NB4 (cell line): ENCODE measurements around the gene EXOC4.

Experiments used
- DNase-seq: peaks from one replicate; pipeline ENCODE4 v3.0.0; 2010; ENCODE audit warnings: low read depth
- H3K4me3 ChIP-seq: one replicate; pipeline ENCODE4 v1.5.1; 2011; ENCODE audit warnings: mild to moderate bottlenecking, low read depth, low read length, moderate library complexity
- MYC ChIP-seq: IDR thresholded peaks from 2 replicates; pipeline ENCODE4 v1.6.1; 2011; ENCODE audit warnings: low read depth, low read length
- POLR2A ChIP-seq: IDR thresholded peaks from 2 replicates; pipeline ENCODE4 v1.6.1; 2011; ENCODE audit warnings: mild to moderate bottlenecking; ENCODE audit not compliant: insufficient read length; ENCODE audit errors: extremely low read depth
- TF ChIP-seq, protein P1 (sequence below): IDR thresholded peaks from one replicate; pipeline ENCODE4 v1.5.1; 2012; ENCODE audit warnings: low read depth, low read length
- TF ChIP-seq, protein P2 (sequence below): IDR thresholded peaks from 2 replicates; pipeline ENCODE4 v1.6.1; 2011; ENCODE audit warnings: low read depth, low read length

Gene EXOC4

DNA sequence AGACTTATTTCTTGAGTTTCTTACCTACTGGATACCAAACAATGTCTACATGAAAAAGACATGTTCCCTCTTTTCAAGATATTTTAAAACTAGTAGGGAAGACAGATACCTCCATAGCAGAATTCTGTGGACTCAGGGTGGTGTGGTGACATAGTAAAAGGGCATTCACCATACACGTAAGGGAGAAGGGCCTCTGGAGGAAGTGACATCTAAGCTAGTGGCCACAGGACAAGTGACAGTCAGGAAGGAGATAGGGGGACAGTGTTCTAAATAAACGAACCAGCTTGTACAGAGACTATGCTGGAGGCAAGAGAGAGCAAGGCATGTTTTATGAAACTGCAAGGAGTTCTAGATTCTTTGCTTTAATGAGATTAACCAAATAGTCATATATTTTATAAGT, 552.5 kb downstream of the EXOC4 start:
- peak; percentile 10 for DNase-seq
- H3K4me3 ChIP-seq = no peak overlapping the region
- TF ChIP-seq POLR2A (no peak), MYC (no peak)
- TF ChIP-seq, protein P1, sequence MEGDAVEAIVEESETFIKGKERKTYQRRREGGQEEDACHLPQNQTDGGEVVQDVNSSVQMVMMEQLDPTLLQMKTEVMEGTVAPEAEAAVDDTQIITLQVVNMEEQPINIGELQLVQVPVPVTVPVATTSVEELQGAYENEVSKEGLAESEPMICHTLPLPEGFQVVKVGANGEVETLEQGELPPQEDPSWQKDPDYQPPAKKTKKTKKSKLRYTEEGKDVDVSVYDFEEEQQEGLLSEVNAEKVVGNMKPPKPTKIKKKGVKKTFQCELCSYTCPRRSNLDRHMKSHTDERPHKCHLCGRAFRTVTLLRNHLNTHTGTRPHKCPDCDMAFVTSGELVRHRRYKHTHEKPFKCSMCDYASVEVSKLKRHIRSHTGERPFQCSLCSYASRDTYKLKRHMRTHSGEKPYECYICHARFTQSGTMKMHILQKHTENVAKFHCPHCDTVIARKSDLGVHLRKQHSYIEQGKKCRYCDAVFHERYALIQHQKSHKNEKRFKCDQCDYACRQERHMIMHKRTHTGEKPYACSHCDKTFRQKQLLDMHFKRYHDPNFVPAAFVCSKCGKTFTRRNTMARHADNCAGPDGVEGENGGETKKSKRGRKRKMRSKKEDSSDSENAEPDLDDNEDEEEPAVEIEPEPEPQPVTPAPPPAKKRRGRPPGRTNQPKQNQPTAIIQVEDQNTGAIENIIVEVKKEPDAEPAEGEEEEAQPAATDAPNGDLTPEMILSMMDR = no peak
- TF ChIP-seq, protein P2, sequence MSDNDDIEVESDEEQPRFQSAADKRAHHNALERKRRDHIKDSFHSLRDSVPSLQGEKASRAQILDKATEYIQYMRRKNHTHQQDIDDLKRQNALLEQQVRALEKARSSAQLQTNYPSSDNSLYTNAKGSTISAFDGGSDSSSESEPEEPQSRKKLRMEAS = no peak

DNA sequence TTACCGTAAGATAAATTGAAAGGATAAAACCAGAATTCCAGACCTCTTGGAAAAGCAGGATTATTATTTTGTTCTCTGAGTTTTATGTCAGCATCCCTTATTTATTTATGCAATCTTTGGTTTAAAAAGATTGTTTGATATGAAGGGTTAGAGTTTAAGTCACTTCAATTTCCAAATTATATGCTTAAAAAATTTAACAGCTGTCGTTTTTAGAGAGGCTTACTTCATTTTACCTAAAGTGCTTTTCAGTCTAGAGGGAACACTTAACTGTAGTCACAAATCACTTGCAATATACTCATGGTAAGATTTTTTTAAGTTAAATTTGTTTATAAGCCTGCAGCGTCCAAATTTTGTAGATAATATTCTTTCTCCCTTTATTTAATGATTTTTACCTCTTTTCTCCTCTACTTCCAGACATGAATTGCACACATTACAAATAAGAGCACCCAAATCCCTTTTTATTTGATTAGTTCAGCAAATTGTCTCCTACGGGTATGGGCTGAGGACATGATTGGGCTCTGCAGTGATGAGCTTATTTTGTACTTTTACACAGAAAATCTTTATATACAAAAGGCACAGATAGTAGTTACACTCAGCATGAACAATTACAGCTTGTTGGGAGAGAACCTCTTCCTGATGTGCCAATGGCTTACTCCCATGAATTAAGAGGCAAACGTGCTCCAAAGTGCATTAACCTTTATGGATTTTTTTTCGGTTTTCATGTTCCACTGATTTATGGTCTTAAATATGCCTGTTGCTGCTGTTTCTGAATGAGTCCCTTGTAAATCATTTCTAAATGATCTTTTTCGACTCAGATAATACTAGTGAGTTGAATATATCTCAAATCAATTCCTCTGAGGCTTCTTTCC, 555.0 kb downstream of the EXOC4 start:
- DNase-seq = no peak
- TF ChIP-seq POLR2A = no peak
- TF ChIP-seq, protein P1 = no peak
- TF ChIP-seq, protein P2 = no peak
- TF ChIP-seq MYC = no peak
- no peak overlapping the region for H3K4me3 ChIP-seq

DNA sequence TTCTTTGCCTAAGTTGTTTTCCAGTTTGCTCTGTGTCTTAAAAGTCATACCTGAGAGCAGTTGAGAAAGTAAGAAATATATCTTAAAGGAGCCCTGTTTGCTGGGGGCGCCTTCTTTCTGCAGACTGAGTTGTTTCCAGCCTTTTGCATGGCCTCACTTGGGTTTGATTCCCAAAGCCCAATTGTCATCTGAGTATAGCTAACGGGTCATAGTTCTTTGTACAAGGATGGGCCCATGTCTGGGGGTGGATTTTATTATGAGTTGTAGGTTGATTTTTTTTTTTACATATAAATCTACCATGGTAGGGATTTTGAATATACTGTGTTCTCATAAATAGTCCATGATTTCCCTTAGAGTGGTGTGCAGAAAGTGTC, 555.6 kb downstream of the EXOC4 start:
- no peak for DNase-seq
- TF ChIP-seq, protein P2 = no peak
- TF ChIP-seq POLR2A = no peak
- TF ChIP-seq, protein P1 = no peak
- TF ChIP-seq MYC = no peak
- H3K4me3 ChIP-seq = no peak overlapping the region

DNA sequence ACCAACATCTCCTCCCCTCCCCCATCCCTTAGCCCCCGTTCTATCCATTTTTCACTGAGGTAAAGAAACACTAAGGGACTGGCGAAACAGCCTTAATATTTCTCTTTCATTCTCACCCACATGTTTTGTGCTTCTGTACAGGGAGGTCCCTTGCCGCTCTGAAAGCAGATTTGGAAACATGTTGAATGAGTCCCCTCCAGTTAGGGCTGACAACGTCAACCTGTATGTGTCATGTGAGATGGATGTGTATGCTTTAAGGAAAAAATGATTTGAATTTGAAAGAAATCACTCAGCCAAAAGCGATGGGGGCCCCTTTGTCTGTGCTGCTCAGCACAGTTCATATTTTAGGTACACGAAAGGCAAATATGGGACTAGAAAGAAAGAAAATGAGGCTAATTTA, 560.0 kb downstream of the EXOC4 start:
- TF ChIP-seq, protein P1 = no peak
- no peak for TF ChIP-seq MYC
- no peak for TF ChIP-seq POLR2A
- TF ChIP-seq, protein P2 = no peak
- DNase-seq = no peak
- H3K4me3 ChIP-seq = no peak overlapping the region

DNA sequence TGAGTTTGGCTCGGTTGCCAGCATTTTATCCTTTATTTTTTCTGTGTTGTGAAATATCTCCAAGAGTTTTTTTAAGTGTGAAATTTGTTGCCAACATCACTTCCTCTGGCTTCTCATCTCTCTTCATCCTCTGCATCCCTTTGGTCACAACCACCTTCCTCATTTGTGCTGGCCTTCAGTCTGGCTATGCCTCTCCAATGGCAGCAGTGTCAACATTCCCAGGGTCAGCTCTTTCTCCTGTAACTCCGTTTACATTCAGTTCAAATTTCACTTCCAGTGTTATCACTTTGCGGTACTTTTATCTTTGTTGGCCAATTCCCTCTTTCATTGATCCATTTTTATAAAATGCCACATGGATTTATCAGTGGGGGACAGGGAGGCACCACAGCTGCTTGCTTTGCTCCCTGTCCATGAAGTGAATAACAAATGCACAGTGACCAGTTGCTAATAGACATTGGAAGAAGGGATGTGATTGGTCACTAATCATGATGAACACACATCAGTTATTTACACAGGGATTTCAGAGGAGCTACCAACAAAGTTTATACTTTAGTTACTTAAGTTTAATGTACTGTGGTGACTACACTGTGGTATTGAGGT, 562.8 kb downstream of the EXOC4 start:
- DNase-seq = no peak
- no peak overlapping the region for H3K4me3 ChIP-seq
- TF ChIP-seq, protein P2 = no peak
- TF ChIP-seq, protein P1 = no peak
